Epidermal melanocyte (primary cell): Measurements from ENCODE around the gene MORN1.
"Not testable (repeated sequence)": the region's sequence is repeated elsewhere in the genome, so short reads cannot be mapped to it uniquely, and the experiment has no call there.

ENCODE experiments used
- DNase-seq: peaks from one replicate; pipeline ENCODE4 v3.0.0; 2011; ENCODE audit warnings: low spot score; ENCODE audit not compliant: insufficient read length

The MORN1 gene

GRCh38 chr1:2307064-2307605, 84.2 kb downstream of the MORN1 start:
- DNase-seq: no peak

- DNase-seq: no peak
These were observed 85.0 kb downstream of the MORN1 start for GRCh38 chr1:2306151-2306978.

- DNase-seq: no peak
These were observed 86.3 kb downstream of the MORN1 start for GRCh38 chr1:2304921-2305681.

- DNase-seq: no peak
These were observed 87.1 kb downstream of the MORN1 start for GRCh38 chr1:2304282-2304681.

- DNase-seq: no peak
These were observed 87.6 kb downstream of the MORN1 start for GRCh38 chr1:2303781-2304180.

GRCh38 chr1:2303016-2303775, 88.2 kb downstream of the MORN1 start:
- DNase-seq: no peak

- no peak for DNase-seq
These were observed 88.9 kb downstream of the MORN1 start for GRCh38 chr1:2302292-2302925.

- no peak for DNase-seq
These were observed 89.6 kb downstream of the MORN1 start for GRCh38 chr1:2301607-2302291.

- DNase-seq: peak; percentile 75
These were observed 90.3 kb downstream of the MORN1 start for GRCh38 chr1:2300851-2301606.

- no peak for DNase-seq
These were observed 91.2 kb downstream of the MORN1 start for GRCh38 chr1:2300004-2300771.

- DNase-seq: no peak
These were observed 92.2 kb downstream of the MORN1 start for GRCh38 chr1:2299131-2299627.

- DNase-seq: no peak
These were observed 92.7 kb downstream of the MORN1 start for GRCh38 chr1:2298685-2299084.

GRCh38 chr1:2297246-2298011, 93.9 kb downstream of the MORN1 start:
- no peak for DNase-seq

- DNase-seq: no peak
These were observed 94.7 kb downstream of the MORN1 start for GRCh38 chr1:2296614-2297013.

GRCh38 chr1:2296211-2296610, 95.1 kb downstream of the MORN1 start:
- not testable (repeated sequence) for DNase-seq

- DNase-seq: no peak
These were observed 95.8 kb downstream of the MORN1 start for GRCh38 chr1:2295526-2295925.

- DNase-seq: no peak
These were observed 96.7 kb downstream of the MORN1 start for GRCh38 chr1:2294725-2295078.

GRCh38 chr1:2294033-2294724, 97.2 kb downstream of the MORN1 start:
- DNase-seq: no peak
